Prostate gland (tissue), 2 donors: ENCODE data around the gene FOLR1. TPM values are rescaled to one million over a fixed set of nuclear protein-coding genes. Genes with fewer than 3 reads are reported as not detected.

Experiments
- DNase-seq: peaks from one replicate; pipeline ENCODE4 v3.0.0-alpha.2; 2019; ENCODE audit warnings: low spot score
- H3K27ac ChIP-seq, 2 donors: fragments of 200-600 bp; sonication (generic); 2 replicates each; pipeline ENCODE4 v1.5.1; 2017 to 2019
- H3K27me3 ChIP-seq: fragments of 200-600 bp; sonication (generic); replicated peaks from 2 replicates; pipeline ENCODE4 v1.5.1; 2019; ENCODE audit not compliant: insufficient read depth
- H3K36me3 ChIP-seq, 2 donors: fragments of 200-600 bp; sonication (generic); 1 replicate in 1 of 2; 2 replicates in 1 of 2; pipeline versions ENCODE4 v1.5.1 to v1.8.1; 2017 to 2019
- H3K4me1 ChIP-seq: fragments of 200-600 bp; sonication (generic); replicated peaks from 2 replicates; pipeline ENCODE4 v1.5.1; 2019
- H3K4me3 ChIP-seq, 2 donors: fragments of 200-600 bp; sonication (generic); 2 replicates each; pipeline ENCODE4 v1.5.1; 2017 to 2019
- H3K9me3 ChIP-seq: fragments of 200-600 bp; sonication (generic); 2 replicates; pipeline ENCODE4 v1.5.1; 2017
- CTCF ChIP-seq, 4 experiments: fragments of 200-600 bp in 2 of 4; fragments of 450-650 bp in 2 of 4; sonication (generic) in 2 of 4; IDR thresholded peaks; 1 replicate in 3 of 4; 2 replicates in 1 of 4; pipeline ENCODE4 v1.5.1; 2016 to 2019; ENCODE audit warnings: antibody characterized with exemption in 4 of 4, mild to moderate bottlenecking in 2 of 4, moderate library complexity in 2 of 4
- POLR2A ChIP-seq: fragments of 450-650 bp; IDR thresholded peaks from one replicate; pipeline ENCODE4 v1.6.1; 2016; ENCODE audit warnings: antibody characterized with exemption, mild to moderate bottlenecking
- POLR2AphosphoS5 ChIP-seq: sonication (generic); formaldehyde crosslinking; IDR thresholded peaks from one replicate; pipeline ENCODE4 v1.6.1; 2017; ENCODE audit warnings: antibody characterized with exemption
- WGBS: methylation state at CpG from one replicate; pipeline ENCODE4 v1.1.5; 2018; 5-methylcytosine and 5-hydroxymethylcytosine counted together
- intact Hi-C: fragments of 100-400 bp; cut with DNase I; formaldehyde crosslinking; loops from one replicate; pipeline ENCODE4 v1.14.2; 2022
- total RNA-seq, 2 donors: library from RNA; depleted of rRNA; stranded (reverse); fragments of >200 nt; gene quantifications; one replicate each; pipeline ENCODE4 v1.1.0, GENCODE V29; 2016

The FOLR1 gene
- total RNA-seq, 2 donors from 2014 or later: 8.9 TPM; not detected in 1

- WGBS: 97% methylated on average over 8 of the region's 8 CpGs
- H3K27ac ChIP-seq: no peak overlapping the region
Observed at GRCh38 chr11:72229336-72229924, 37.5 kb downstream of the FOLR1 start.

GRCh38 chr11:72229925-72230763, 38.2 kb downstream of the FOLR1 start:
- WGBS: 88% methylated on average over 21 of the region's 21 CpGs
- Histone ChIP-seq H3K27ac (no peak overlapping the region), H3K36me3 (peaks cover 18 to 50% of the 10 kb centered on the region in 2 donors), H3K4me1 (peaks cover 8% of the 10 kb centered on the region), H3K9me3 (no peaks in the 10 kb centered on the region), H3K27me3 (no peaks in the 10 kb centered on the region), H3K4me3 (no peak overlapping the region)
- intact Hi-C loops: loop anchor here (10.0 kb wide), 2 partner anchors 195 to 215 kb away; no protein-coding TSS in a partner anchor
- TF ChIP-seq POLR2A: no peak
- no peak for TF ChIP-seq POLR2AphosphoS5
- no peak for TF ChIP-seq CTCF (IDR thresholded peaks at IDR 0.05)
- no peak for DNase-seq

More at GRCh38 chr11:72229336-72229924, 37.5 kb downstream of the FOLR1 start:
- H3K36me3 ChIP-seq: peaks cover 16 to 49% of the 10 kb centered on the region in 2 donors
- no peak for TF ChIP-seq POLR2A
- TF ChIP-seq CTCF (IDR thresholded peaks at IDR 0.05): no peak
- TF ChIP-seq POLR2AphosphoS5: no peak
- no peak for DNase-seq
- no peaks in the 10 kb centered on the region for H3K27me3 ChIP-seq
- intact Hi-C loops: loop anchor here (10.0 kb wide), 1 partner anchor 195 kb away; no protein-coding TSS in a partner anchor
- no peak overlapping the region for H3K4me3 ChIP-seq
- H3K4me1 ChIP-seq: peaks cover 8% of the 10 kb centered on the region
- no peaks in the 10 kb centered on the region for H3K9me3 ChIP-seq

GRCh38 chr11:72230764-72231365, 38.9 kb downstream of the FOLR1 start:
- intact Hi-C loops: loop anchor here (10.0 kb wide), 1 partner anchor 216 kb away; no protein-coding TSS in a partner anchor
- Histone ChIP-seq H3K27ac (no peak overlapping the region), H3K4me1 (peaks cover under 1% of the 10 kb centered on the region), H3K36me3 (peaks cover 20 to 52% of the 10 kb centered on the region in 2 donors), H3K4me3 (no peak overlapping the region), H3K9me3 (no peaks in the 10 kb centered on the region), H3K27me3 (no peaks in the 10 kb centered on the region)
- WGBS: 89% methylated on average over 18 of the region's 18 CpGs
- TF ChIP-seq POLR2AphosphoS5 (no peak), CTCF (IDR thresholded peaks at IDR 0.05) (no peak), POLR2A (no peak)
- no peak for DNase-seq

GRCh38 chr11:72231396-72232259, 39.7 kb downstream of the FOLR1 start:
- Histone ChIP-seq H3K9me3 (no peaks in the 10 kb centered on the region), H3K36me3 (peaks cover 20 to 54% of the 10 kb centered on the region in 2 donors), H3K27me3 (no peaks in the 10 kb centered on the region), H3K27ac (no peak overlapping the region), H3K4me1 (no peaks in the 10 kb centered on the region), H3K4me3 (no peak overlapping the region)
- intact Hi-C loops: loop anchor here (10.0 kb wide), 1 partner anchor 217 kb away; no protein-coding TSS in a partner anchor
- 88% methylated on average over 9 of the region's 9 CpGs for WGBS
- DNase-seq: no peak
- TF ChIP-seq POLR2AphosphoS5: no peak
- no peak for TF ChIP-seq CTCF (IDR thresholded peaks at IDR 0.05)
- no peak for TF ChIP-seq POLR2A
